Astrocyte (in vitro differentiated cells and primary cell): ENCODE results near the gene EIF4G3. TPM values are rescaled to one million over a fixed set of nuclear protein-coding genes. Genes with fewer than 3 reads are reported as not detected.
"Not testable (repeated sequence)": the region's sequence is repeated elsewhere in the genome, so short reads cannot be mapped to it uniquely, and the experiment has no call there.

Source experiments
- DNase-seq: peaks from one replicate; pipeline ENCODE4 v3.0.0-alpha.2; 2010; ENCODE audit warnings: low read depth
- FAIRE-seq: peaks from 2 replicates; lab custom pipeline; 2011; peaks lifted over from hg19 to GRCh38; lab: Jason Lieb, UNC
- H2AFZ ChIP-seq: 2 replicates; pipeline ENCODE4 v1.6.0; 2012; ENCODE audit warnings: low read depth, low read length, inconsistent platforms
- H3K27ac ChIP-seq: 2 replicates; pipeline ENCODE4 v1.5.1; 2011; ENCODE audit warnings: low read depth, low read length, inconsistent platforms
- H3K27me3 ChIP-seq: 2 replicates; pipeline ENCODE4 v1.6.0; 2011; ENCODE audit warnings: low read length, inconsistent platforms; ENCODE audit not compliant: insufficient read depth
- H3K36me3 ChIP-seq: 2 replicates; pipeline ENCODE4 v1.5.1; 2011; ENCODE audit warnings: low read length, inconsistent platforms; ENCODE audit not compliant: insufficient read depth
- H3K4me1 ChIP-seq: 2 replicates; pipeline ENCODE4 v1.5.1; 2011; ENCODE audit warnings: low read length, inconsistent platforms; ENCODE audit not compliant: insufficient read depth
- H3K4me2 ChIP-seq: 2 replicates; pipeline ENCODE4 v1.6.0; 2012; ENCODE audit warnings: low read length, inconsistent platforms
- H3K4me3 ChIP-seq: 2 replicates; pipeline ENCODE4 v1.5.1; 2011; ENCODE audit warnings: low read depth, mild to moderate bottlenecking, low read length, inconsistent platforms; ENCODE audit not compliant: insufficient read depth
- H3K79me2 ChIP-seq: 2 replicates; pipeline ENCODE4 v1.6.0; 2012; ENCODE audit warnings: mild to moderate bottlenecking, low read length, inconsistent platforms; ENCODE audit not compliant: insufficient read depth
- H3K9ac ChIP-seq: 2 replicates; pipeline ENCODE4 v1.6.0; 2012; ENCODE audit warnings: mild to moderate bottlenecking, low read length, inconsistent platforms
- H3K9me3 ChIP-seq: 2 replicates; pipeline ENCODE4 v1.5.1; 2012; ENCODE audit warnings: low read depth, mild to moderate bottlenecking, low read length, inconsistent platforms; ENCODE audit not compliant: insufficient read depth
- H4K20me1 ChIP-seq: 2 replicates; pipeline ENCODE4 v1.6.0; 2012; ENCODE audit warnings: low read length, inconsistent platforms; ENCODE audit not compliant: insufficient read depth
- H3K27ac Mint-ChIP-seq: one replicate; pipeline ENCODE4 v1.8.0; 2021; ENCODE audit warnings: mild to moderate bottlenecking, mixed read lengths; ENCODE audit not compliant: unreplicated experiment
- H3K27me3 Mint-ChIP-seq: one replicate; pipeline ENCODE4 v1.8.0; 2021; ENCODE audit warnings: low read depth, mixed read lengths; ENCODE audit not compliant: unreplicated experiment
- H3K36me3 Mint-ChIP-seq: one replicate; pipeline ENCODE4 v1.8.0; 2021; ENCODE audit warnings: low read depth, mixed read lengths; ENCODE audit not compliant: unreplicated experiment
- H3K4me1 Mint-ChIP-seq: one replicate; pipeline ENCODE4 v1.8.0; 2021; ENCODE audit warnings: low read depth, mixed read lengths; ENCODE audit not compliant: unreplicated experiment
- H3K4me3 Mint-ChIP-seq: one replicate; pipeline ENCODE4 v1.8.0; 2021; ENCODE audit warnings: mild to moderate bottlenecking, moderate library complexity, mixed read lengths; ENCODE audit not compliant: unreplicated experiment
- H3K9me3 Mint-ChIP-seq: one replicate; pipeline ENCODE4 v1.8.0; 2021; ENCODE audit warnings: mild to moderate bottlenecking, mixed read lengths; ENCODE audit not compliant: unreplicated experiment
- EZH2 ChIP-seq: IDR thresholded peaks from 2 replicates; pipeline ENCODE4 v1.6.1; 2012; ENCODE audit warnings: mild to moderate bottlenecking, low read length, inconsistent platforms; ENCODE audit not compliant: insufficient read depth
- total RNA-seq: library from RNA; stranded (reverse); gene quantifications from 2 replicates; pipeline ENCODE4 v1.2.1, GENCODE V29; 2021
- TF ChIP-seq, protein P1 (sequence below): IDR thresholded peaks from 2 replicates; pipeline ENCODE4 v1.5.1; 2011; ENCODE audit warnings: low read depth, mild to moderate bottlenecking, inconsistent platforms, low read length, moderate library complexity; ENCODE audit not compliant: insufficient read depth

EIF4G3 gene
- total RNA-seq, 1 donor from 2014 or later = 76.1 TPM

GRCh38 chr1:21098186-21098915, 78.3 kb downstream of the EIF4G3 start:
- peaks cover 9% of the 10 kb centered on the region for H3K36me3 Mint-ChIP-seq
- Histone ChIP-seq H3K27ac (no peak overlapping the region), H3K9ac (no peak overlapping the region), H3K9me3 (no peaks in the 10 kb centered on the region), H3K4me3 (no peak overlapping the region), H3K4me2 (no peak overlapping the region), H3K36me3 (peaks cover 5% of the 10 kb centered on the region), H3K79me2 (peaks cover 75% of the 10 kb centered on the region), H3K4me1 (no peaks in the 10 kb centered on the region), H4K20me1 (peaks cover 58% of the 10 kb centered on the region), H2AFZ (no peak overlapping the region), H3K27me3 (no peaks in the 10 kb centered on the region)
- no peak for FAIRE-seq
- H3K9me3 Mint-ChIP-seq = peaks cover 6% of the 10 kb centered on the region
- TF ChIP-seq EZH2 = no peak
- TF ChIP-seq, protein P1, sequence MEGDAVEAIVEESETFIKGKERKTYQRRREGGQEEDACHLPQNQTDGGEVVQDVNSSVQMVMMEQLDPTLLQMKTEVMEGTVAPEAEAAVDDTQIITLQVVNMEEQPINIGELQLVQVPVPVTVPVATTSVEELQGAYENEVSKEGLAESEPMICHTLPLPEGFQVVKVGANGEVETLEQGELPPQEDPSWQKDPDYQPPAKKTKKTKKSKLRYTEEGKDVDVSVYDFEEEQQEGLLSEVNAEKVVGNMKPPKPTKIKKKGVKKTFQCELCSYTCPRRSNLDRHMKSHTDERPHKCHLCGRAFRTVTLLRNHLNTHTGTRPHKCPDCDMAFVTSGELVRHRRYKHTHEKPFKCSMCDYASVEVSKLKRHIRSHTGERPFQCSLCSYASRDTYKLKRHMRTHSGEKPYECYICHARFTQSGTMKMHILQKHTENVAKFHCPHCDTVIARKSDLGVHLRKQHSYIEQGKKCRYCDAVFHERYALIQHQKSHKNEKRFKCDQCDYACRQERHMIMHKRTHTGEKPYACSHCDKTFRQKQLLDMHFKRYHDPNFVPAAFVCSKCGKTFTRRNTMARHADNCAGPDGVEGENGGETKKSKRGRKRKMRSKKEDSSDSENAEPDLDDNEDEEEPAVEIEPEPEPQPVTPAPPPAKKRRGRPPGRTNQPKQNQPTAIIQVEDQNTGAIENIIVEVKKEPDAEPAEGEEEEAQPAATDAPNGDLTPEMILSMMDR = no peak
- H3K27me3 Mint-ChIP-seq = no peaks in the 10 kb centered on the region
- no peak for DNase-seq
- no peak overlapping the region for H3K4me3 Mint-ChIP-seq
- H3K4me1 Mint-ChIP-seq = no peaks in the 10 kb centered on the region
- H3K27ac Mint-ChIP-seq = no peak overlapping the region

GRCh38 chr1:21097729-21098128, 79.0 kb downstream of the EIF4G3 start:
- Mint-ChIP-seq H3K4me3 (no peak overlapping the region), H3K27ac (no peak overlapping the region), H3K9me3 (peaks cover 10% of the 10 kb centered on the region), H3K27me3 (no peaks in the 10 kb centered on the region), H3K36me3 (peaks cover 9% of the 10 kb centered on the region), H3K4me1 (no peaks in the 10 kb centered on the region)
- no peak for DNase-seq
- Histone ChIP-seq H3K4me2 (no peak overlapping the region), H3K27ac (no peak overlapping the region), H3K27me3 (no peaks in the 10 kb centered on the region), H3K36me3 (peaks cover 5% of the 10 kb centered on the region), H3K4me1 (no peaks in the 10 kb centered on the region), H2AFZ (no peak overlapping the region), H4K20me1 (peaks cover 58% of the 10 kb centered on the region), H3K79me2 (peaks cover 75% of the 10 kb centered on the region), H3K9ac (no peak overlapping the region), H3K4me3 (no peak overlapping the region), H3K9me3 (no peaks in the 10 kb centered on the region)
- no peak for TF ChIP-seq EZH2
- TF ChIP-seq, protein P1 = no peak
- no peak for FAIRE-seq

GRCh38 chr1:21095976-21096375, 80.7 kb downstream of the EIF4G3 start:
- no peak overlapping the region for H3K4me2 ChIP-seq

DNA sequence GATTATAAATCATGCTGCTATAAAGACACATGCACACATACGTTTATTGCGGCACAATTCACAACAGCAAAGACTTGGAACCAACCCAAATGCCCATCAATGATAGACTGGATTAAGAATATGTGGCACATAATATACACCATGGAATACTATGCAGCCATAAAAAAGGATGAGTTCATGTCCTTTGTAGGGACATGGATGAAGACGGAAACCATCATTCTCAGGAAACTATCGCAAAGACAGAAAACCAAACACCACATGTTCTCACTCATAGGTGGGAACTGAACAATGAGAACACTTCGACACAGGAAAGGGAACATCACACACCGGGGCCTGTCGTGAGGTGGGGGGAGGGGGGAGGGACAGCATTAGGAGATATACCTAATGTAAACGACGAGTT, 82.4 kb downstream of the EIF4G3 start:
- not testable (repeated sequence) for H3K27me3 Mint-ChIP-seq, DNase-seq, H3K4me3 Mint-ChIP-seq, H3K27me3 ChIP-seq, H3K27ac ChIP-seq, H3K9ac ChIP-seq, H2AFZ ChIP-seq, H3K9me3 ChIP-seq, FAIRE-seq, H3K4me2 ChIP-seq, H3K4me3 ChIP-seq, H3K36me3 ChIP-seq, H3K27ac Mint-ChIP-seq
- H3K79me2 ChIP-seq = peaks cover 67% of the 10 kb centered on the region
- Mint-ChIP-seq H3K36me3 (peaks cover 11% of the 10 kb centered on the region), H3K9me3 (peaks cover 12% of the 10 kb centered on the region), H3K4me1 (peaks cover 20% of the 10 kb centered on the region)
- peaks cover 10% of the 10 kb centered on the region for H3K4me1 ChIP-seq
- H4K20me1 ChIP-seq = peaks cover 46% of the 10 kb centered on the region

More at GRCh38 chr1:21095976-21096375, 80.7 kb downstream of the EIF4G3 start:
- Histone ChIP-seq H3K4me3 (no peak overlapping the region), H3K27ac (no peak overlapping the region), H3K9me3 (no peaks in the 10 kb centered on the region), H4K20me1 (peaks cover 47% of the 10 kb centered on the region), H3K4me1 (no peaks in the 10 kb centered on the region), H3K9ac (no peak overlapping the region), H2AFZ (no peak overlapping the region), H3K79me2 (peaks cover 65% of the 10 kb centered on the region), H3K36me3 (peaks cover 5% of the 10 kb centered on the region), H3K27me3 (no peaks in the 10 kb centered on the region)
- Mint-ChIP-seq H3K36me3 (peaks cover 14% of the 10 kb centered on the region), H3K27ac (no peak overlapping the region), H3K27me3 (no peaks in the 10 kb centered on the region), H3K9me3 (peaks cover 12% of the 10 kb centered on the region), H3K4me3 (no peak overlapping the region), H3K4me1 (peaks cover 5% of the 10 kb centered on the region)
- TF ChIP-seq EZH2 = no peak
- TF ChIP-seq, protein P1 = no peak
- DNase-seq (no peak), FAIRE-seq (no peak)
